ENCODE data around the gene HUWE1. TPM values are rescaled to one million over a fixed set of nuclear protein-coding genes. Genes with fewer than 3 reads are reported as not detected.

The HUWE1 gene
- total and polyA plus RNA-seq, 2 of the 13 experiments (the other 11 are each of a cell fraction or from before 2014, with no cell fraction given) = 63.2 to 68.1 TPM

DNA sequence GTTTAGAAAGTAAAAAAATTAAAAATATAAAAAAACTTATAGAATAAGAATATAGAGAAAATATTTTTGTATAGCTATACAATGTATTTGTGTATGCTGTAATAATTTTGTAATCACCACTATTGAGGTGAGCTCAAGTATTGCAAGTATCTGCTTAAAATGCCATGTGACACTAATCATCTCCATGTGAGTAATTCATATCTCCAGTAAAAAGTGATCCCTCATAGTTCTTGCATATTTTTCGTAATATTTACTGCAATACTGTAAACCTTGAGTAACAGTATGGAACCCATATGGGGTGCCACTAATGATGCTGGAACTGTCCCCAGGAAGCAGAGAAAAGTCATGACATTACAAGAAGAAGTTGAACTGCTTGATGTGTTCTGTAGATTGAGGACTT lies 43.2 kb upstream of the HUWE1 start:
- CTCF ChIA-PET (ENCODE audit: low intra/inter-chr PET ratio, low total read pairs) = no interaction called here
- BruUV-seq (replicated peaks) = no TSS peak

More for the DNA sequence above, 43.2 kb upstream of the HUWE1 start:
- in situ Hi-C loops (cut with HindIII; ENCODE audit: extremely low pct_ligation_motif_present, low pct_unique_long_range_greater_than_20kb) (no loop called here), intact Hi-C loops (cut with micrococcal nuclease; ENCODE audit: unreplicated experiment) (no loop called here)
- H3K9ac ChIP-seq (ENCODE audit: insufficient read depth, low read depth, low read length) = no peak overlapping the region
- H3K4me1 ChIP-seq (ENCODE audit: insufficient read depth, low read length) = no peaks in the 10 kb centered on the region
- POLR2A ChIA-PET = no interaction called here
- no peak for DNase-seq (ENCODE audit: low spot score)
- WGBS (ENCODE audit: low lambda C conversion rate) = 0% methylated on average over 1 of the region's 1 CpG
- H3K9me3 ChIP-seq (ENCODE audit: low read length) = no peaks in the 10 kb centered on the region
- no peaks in the 10 kb centered on the region for H4K20me1 ChIP-seq (ENCODE audit: insufficient read depth, low read length)
- no peak overlapping the region for H3K4me3 ChIP-seq (replicated peaks in 1 of 3; ENCODE audit: insufficient read depth in 1 of 3, low read depth in 2 of 3, low read length in 3 of 3)
- ATAC-seq = no peak
- H3K36me3 ChIP-seq (replicated peaks in 1 of 2; ENCODE audit: control insufficient read depth in 1 of 2, insufficient read depth in 2 of 2, low read length in 2 of 2) = no peaks in the 10 kb centered on the region
- H2AFZ ChIP-seq (ENCODE audit: low read length) = no peak overlapping the region
- no peak for FAIRE-seq
- no peaks in the 10 kb centered on the region for H3K79me2 ChIP-seq (ENCODE audit: insufficient read depth, low read length)
- H3K4me2 ChIP-seq (ENCODE audit: low read depth, low read length) = no peak overlapping the region
- TF ChIP-seq MLX (CRISPR knock-in tag; IDR thresholded peaks at IDR 0.05) (no peak), CHCHD3 (CRISPR knock-in tag; IDR thresholded peaks at IDR 0.05) (no peak), ARHGAP35 (CRISPR knock-in tag; IDR thresholded peaks at IDR 0.05; ENCODE audit: borderline replicate concordance) (no peak), ZNF850 (CRISPR knock-in tag; conservative IDR thresholded peaks at IDR 0.05) (no peak), SP5 (CRISPR knock-in tag; IDR thresholded peaks at IDR 0.05; ENCODE audit: borderline replicate concordance, low read depth) (no peak), ZZZ3 (CRISPR knock-in tag; IDR thresholded peaks at IDR 0.05; ENCODE audit: borderline replicate concordance) (no peak), ZNF34 (CRISPR knock-in tag; IDR thresholded peaks at IDR 0.05; ENCODE audit: borderline replicate concordance) (no peak), PHF5A (CRISPR knock-in tag; IDR thresholded peaks at IDR 0.05; ENCODE audit: low read depth, unreplicated experiment) (no peak), ZNF362 (CRISPR knock-in tag; IDR thresholded peaks at IDR 0.05; ENCODE audit: borderline replicate concordance) (no peak), PRMT3 (CRISPR knock-in tag; IDR thresholded peaks at IDR 0.05; ENCODE audit: borderline replicate concordance, low read depth) (no peak)
- TF ChIP-seq, protein P1, sequence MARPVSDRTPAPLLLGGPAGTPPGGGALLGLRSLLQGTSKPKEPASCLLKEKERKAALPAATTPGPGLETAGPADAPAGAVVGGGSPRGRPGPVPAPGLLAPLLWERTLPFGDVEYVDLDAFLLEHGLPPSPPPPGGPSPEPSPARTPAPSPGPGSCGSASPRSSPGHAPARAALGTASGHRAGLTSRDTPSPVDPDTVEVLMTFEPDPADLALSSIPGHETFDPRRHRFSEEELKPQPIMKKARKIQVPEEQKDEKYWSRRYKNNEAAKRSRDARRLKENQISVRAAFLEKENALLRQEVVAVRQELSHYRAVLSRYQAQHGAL (CRISPR knock-in tag; IDR thresholded peaks at IDR 0.05; ENCODE audit: not compliant biosample characterization) = no peak
- TF ChIP-seq, protein P2, sequence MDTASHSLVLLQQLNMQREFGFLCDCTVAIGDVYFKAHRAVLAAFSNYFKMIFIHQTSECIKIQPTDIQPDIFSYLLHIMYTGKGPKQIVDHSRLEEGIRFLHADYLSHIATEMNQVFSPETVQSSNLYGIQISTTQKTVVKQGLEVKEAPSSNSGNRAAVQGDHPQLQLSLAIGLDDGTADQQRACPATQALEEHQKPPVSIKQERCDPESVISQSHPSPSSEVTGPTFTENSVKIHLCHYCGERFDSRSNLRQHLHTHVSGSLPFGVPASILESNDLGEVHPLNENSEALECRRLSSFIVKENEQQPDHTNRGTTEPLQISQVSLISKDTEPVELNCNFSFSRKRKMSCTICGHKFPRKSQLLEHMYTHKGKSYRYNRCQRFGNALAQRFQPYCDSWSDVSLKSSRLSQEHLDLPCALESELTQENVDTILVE (CRISPR knock-in tag; IDR thresholded peaks at IDR 0.05) = no peak
- H3K27ac ChIP-seq (ENCODE audit: extremely low read length, insufficient read depth, low read length) = no peak overlapping the region
- H3K27me3 ChIP-seq (ENCODE audit: control insufficient read depth in 1 of 2, insufficient read depth in 2 of 2, low read length in 2 of 2) = no peaks in the 10 kb centered on the region
